GM13976 (cell line): ENCODE measurements around the gene NHERF2.

Source experiments
- DNase-seq: peaks from one replicate; pipeline ENCODE4 v3.0.0; 2012; ENCODE audit warnings: low spot score
- in situ Hi-C: fragments of 300-500 bp; cut with MboI; formaldehyde crosslinking; loops from one replicate; pipeline ENCODE4 v1.12.0; 2022; ENCODE audit warnings: low sequenced_read_pairs, mixed read lengths, inconsistent platforms; ENCODE audit not compliant: unreplicated experiment
- TF ChIP-seq, protein P1 (sequence below): IDR thresholded peaks from 2 replicates; pipeline ENCODE4 v1.5.1; 2012; ENCODE audit warnings: borderline replicate concordance, mild to moderate bottlenecking; ENCODE audit not compliant: insufficient read depth; ENCODE audit errors: extremely low read depth, missing control alignments, control extremely low read depth

The NHERF2 gene

GRCh38 chr16:2085669-2086068, 59.0 kb downstream of the NHERF2 start:
- in situ Hi-C loops = no loop called here
- TF ChIP-seq, protein P1, sequence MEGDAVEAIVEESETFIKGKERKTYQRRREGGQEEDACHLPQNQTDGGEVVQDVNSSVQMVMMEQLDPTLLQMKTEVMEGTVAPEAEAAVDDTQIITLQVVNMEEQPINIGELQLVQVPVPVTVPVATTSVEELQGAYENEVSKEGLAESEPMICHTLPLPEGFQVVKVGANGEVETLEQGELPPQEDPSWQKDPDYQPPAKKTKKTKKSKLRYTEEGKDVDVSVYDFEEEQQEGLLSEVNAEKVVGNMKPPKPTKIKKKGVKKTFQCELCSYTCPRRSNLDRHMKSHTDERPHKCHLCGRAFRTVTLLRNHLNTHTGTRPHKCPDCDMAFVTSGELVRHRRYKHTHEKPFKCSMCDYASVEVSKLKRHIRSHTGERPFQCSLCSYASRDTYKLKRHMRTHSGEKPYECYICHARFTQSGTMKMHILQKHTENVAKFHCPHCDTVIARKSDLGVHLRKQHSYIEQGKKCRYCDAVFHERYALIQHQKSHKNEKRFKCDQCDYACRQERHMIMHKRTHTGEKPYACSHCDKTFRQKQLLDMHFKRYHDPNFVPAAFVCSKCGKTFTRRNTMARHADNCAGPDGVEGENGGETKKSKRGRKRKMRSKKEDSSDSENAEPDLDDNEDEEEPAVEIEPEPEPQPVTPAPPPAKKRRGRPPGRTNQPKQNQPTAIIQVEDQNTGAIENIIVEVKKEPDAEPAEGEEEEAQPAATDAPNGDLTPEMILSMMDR = no peak
- DNase-seq = no peak

DNA sequence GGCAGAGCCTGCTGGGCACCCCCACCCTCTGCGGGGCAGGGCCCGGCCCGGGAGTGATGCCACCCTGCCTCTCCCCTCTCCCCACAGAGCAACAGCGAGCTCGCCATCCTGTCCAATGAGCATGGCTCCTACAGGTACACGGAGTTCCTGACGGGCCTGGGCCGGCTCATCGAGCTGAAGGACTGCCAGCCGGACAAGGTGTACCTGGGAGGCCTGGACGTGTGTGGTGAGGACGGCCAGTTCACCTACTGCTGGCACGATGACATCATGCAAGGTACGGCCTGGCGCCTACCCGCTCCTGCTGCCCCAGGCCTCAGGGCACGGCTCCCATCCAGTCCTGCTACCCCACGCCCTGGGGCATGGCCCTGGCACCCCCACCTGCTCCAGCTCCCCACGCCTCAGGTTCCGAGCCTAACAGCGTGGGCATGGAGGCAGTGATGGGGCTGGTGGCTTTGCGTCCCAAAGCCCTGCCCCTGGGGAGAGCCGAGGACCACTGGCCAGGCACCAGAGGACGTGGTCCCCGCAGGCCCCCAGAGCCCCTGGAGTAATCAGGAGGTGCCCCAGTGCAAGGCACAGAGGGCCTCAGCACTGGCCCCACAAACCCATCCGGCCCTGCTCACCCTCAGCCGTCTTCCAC, 59.5 kb downstream of the NHERF2 start:
- in situ Hi-C loops = no loop called here
- no peak for DNase-seq
- TF ChIP-seq, protein P1 = no peak

DNA sequence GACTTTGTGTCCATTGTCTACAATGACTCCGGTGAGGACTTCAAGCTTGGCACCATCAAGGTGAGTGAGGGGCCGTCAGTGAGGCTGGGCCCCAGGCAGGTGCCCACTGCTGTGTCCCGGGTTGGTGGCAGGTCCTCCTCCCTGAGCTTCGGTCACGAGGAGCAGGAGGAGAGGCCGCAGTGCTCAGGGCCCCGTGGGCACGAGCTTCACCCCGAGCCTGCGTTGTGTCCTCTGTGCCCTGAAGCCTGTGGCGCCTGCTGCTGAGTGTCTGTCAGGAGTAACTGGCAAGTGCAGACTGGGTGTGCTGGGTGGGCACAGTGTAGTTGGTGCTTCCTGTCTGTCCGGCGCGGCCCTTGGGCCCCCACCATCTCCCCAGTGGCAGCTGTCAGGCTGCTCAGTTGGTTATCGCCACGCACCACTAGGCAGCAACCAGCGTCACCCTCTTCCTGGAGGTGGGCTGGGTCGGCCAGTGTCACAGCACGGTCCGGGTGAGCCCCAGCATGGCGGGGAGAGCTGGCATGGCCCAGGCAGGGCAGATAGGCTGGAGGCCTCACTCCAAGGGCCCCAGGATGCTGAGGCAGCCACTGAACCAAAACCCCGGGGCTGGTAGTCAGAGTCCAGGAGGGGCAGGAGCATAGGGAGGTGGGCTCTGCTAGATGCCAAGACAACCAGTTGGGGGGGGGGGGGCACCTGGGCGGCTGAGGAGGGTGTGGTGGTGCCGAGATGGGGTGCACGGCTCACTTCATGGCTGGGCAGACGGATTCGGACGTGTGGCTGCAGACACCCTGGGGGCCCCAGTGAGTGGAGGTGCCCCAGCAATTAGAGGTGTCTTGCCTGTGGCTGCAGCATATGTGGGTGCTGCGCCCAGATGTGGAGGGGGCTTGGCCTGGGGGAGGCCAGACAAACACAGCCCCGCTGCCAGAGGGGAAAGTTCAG, 60.4 kb downstream of the NHERF2 start:
- in situ Hi-C loops = no loop called here
- DNase-seq = no peak
- TF ChIP-seq, protein P1 = no peak

GRCh38 chr16:2087748-2088631, 61.3 kb downstream of the NHERF2 start:
- in situ Hi-C loops = no loop called here
- DNase-seq = no peak
- TF ChIP-seq, protein P1 = no peak
